NCI-H2081 treated with DMSO at 0.1 percent for 48 hours (cell line): Measurements from ENCODE around the gene ZNF587B.
"Not testable (repeated sequence)": the region's sequence is repeated elsewhere in the genome, so short reads cannot be mapped to it uniquely, and the experiment has no call there.

ENCODE experiments used
- DNase-seq: peaks from one replicate; lab custom pipeline; 2025; lab: John Stamatoyannopoulos, UW

ZNF587B gene

DNA sequence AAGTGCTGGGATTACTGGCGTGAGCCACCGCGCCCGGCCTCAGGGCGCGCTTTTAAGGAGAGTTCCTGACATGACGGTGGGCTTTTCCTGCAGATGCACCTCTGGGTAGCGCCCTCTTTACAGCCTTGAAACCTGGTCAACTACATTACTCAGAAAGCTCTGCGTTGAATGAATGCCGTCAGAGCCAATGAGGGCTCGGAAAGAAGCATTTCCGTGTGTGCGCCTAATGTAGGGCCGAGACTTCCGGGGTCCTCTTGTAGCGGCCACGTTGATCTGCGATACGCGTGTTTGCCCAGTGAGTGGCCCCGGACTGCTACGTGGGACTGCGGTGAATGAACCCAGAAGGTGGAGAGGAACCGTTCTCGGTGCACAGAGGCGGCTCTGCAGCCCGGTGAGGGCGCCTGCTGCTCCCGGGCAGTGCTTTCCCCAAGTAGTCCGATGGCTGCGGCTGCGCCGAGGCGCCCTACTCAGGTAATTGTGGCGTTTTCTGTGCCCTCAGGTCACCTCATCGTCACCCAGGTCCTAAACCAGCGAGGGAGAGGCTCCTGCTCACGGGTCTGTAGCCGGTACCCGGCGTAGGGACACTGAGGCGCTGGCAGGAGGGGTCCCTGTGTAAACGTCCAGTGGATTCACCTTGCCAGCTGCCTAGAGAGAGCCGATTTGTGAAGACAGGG, 10.5 kb upstream of the ZNF587B start:
- DNase-seq = peak; percentile 67

GRCh38 chr19:57820599-57820998, 9.5 kb upstream of the ZNF587B start:
- no peak for DNase-seq

DNA sequence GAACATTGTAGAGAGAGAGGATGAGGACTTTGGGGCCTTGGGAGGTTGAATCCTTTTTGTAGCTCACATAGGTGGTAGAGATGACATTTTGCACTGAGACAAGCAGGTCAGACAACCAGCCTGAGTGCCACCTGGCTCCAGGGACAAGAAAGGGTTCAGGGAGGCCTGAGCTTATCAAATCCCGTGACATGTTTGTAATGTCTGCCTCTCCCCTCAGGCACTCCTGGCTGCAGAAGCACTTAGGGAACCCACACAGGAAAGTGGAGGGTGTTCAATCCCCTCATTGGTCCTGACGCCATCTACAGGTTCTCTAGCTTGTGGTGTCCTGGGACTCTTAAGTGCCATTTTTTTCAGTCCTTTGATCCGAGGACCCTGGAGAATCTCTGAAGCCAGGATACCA, 9.0 kb upstream of the ZNF587B start:
- DNase-seq = not testable (repeated sequence)

DNA sequence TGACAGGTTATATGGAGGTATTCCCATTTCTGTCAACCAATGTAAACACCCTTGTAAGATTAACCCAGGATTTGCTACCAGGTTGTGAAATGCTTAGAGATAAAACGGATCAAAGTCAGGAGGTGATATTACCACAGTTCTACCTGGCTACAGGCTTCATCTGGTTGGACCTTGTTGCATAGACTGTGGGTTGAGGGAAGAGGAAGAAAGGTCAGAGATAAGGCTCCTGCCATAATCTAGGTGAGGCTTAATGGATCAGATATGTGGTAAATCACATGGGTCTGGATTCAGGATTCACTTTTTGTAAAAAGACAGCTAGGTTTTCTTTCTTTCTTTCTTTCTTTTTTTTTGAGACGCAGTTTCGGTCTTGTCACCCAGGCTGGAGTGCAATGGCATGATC, 8.6 kb upstream of the ZNF587B start:
- DNase-seq = not testable (repeated sequence)

- DNase-seq = not testable (repeated sequence)
Observed at GRCh38 chr19:57823155-57823554, 6.9 kb upstream of the ZNF587B start.

DNA sequence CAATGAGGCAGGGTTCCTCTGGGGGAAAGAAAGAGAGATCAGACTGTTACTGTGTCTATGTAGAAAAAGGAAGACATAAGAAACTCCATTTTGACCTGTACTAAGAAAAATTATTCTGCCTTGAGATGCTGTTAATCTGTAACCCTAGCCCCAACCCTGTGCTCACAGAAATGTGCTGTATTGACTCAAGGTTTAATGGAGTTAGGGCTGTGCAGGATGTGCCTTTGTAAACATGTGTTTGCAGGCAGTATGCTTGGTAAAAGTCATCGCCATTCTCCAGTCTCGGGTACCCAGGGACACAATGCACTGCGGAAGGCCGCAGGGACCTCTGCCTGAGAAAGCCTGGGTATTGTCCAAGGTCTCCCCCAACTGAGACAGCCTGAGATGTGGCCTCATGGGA, 6.5 kb upstream of the ZNF587B start:
- DNase-seq = not testable (repeated sequence)

GRCh38 chr19:57825511-57825910, 4.6 kb upstream of the ZNF587B start:
- DNase-seq = no peak

DNA sequence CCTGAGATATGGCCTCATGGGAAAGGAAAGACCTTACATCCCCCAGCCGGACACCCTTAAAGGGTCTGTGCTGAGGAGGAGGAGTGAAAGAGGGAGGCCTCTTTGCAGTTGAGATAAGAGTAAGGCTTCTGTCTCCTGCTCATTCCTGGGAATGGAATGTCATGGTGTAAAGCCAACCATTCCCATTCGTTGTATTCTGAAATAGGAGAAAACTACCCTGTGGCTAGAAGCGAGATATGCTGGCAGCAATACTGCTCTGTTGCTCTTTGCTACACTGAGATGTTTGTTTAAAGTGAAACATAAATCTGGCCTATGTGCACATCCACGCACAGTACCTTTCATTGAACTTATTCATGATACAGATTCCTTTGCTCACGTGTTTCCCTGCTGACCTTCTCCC, 783 bp upstream of the ZNF587B start:
- no peak for DNase-seq

GRCh38 chr19:57836991-57837390, 6.9 kb downstream of the ZNF587B start:
- not testable (repeated sequence) for DNase-seq

DNA sequence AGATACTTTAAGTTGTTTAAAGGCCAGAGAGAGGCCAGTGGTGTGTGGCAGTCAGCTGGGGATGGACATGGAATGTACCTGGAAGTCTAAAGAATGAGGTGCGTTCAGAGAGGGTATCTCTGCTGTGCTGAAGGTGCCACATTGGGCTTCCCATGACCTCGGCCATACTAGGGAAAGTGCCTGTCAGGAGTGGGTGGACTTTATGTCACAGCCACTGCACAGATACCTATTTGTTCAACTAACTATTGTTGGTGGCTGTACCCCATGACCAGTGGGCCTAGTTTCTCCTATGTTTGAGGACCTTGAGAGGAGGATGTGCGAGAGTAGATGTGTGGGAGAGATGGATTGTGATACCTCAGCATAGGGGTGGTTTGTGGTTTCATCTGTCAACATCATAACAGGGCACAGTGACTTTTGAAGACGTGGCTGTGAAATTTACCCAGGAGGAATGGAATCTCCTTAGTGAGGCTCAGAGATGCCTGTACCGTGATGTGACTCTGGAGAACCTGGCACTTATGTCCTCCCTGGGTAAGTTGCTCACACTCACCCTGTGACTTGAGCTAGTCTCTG, 8.6 kb downstream of the ZNF587B start:
- DNase-seq = not testable (repeated sequence)

- DNase-seq = no peak
Observed at GRCh38 chr19:57841122-57841763, 11.1 kb downstream of the ZNF587B start.

DNA sequence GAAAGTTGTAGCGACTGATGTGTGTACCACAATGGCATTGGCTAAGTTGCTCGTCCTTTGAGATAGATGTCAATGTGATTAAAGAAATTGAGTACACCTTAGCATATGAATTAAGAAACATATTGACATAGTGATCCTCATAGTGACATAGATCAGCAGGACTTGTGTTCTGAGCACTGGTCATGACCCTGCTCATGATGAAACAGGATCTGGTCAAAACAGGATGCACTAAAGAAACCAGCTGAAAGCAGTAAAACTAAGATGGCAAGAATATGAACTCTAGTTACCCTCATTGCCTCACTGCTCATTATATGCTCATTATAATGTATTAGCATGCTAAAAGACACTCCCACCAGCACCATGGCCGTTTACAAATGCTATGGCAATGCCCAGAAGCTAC, 17.1 kb downstream of the ZNF587B start:
- not testable (repeated sequence) for DNase-seq

- DNase-seq = not testable (repeated sequence)
Observed at GRCh38 chr19:57849162-57849665, 19.1 kb downstream of the ZNF587B start.

GRCh38 chr19:57849666-57850473, 19.8 kb downstream of the ZNF587B start, which contains the start of gene ZNF587:
Gene ZNF587 (plus strand): TSS chr19:57849859. CDS start chr19:57850039, 180 bp downstream.
- peak; percentile 24 for DNase-seq

- no peak for DNase-seq
Observed at GRCh38 chr19:57850553-57851017, 20.5 kb downstream of the ZNF587B start.

DNA sequence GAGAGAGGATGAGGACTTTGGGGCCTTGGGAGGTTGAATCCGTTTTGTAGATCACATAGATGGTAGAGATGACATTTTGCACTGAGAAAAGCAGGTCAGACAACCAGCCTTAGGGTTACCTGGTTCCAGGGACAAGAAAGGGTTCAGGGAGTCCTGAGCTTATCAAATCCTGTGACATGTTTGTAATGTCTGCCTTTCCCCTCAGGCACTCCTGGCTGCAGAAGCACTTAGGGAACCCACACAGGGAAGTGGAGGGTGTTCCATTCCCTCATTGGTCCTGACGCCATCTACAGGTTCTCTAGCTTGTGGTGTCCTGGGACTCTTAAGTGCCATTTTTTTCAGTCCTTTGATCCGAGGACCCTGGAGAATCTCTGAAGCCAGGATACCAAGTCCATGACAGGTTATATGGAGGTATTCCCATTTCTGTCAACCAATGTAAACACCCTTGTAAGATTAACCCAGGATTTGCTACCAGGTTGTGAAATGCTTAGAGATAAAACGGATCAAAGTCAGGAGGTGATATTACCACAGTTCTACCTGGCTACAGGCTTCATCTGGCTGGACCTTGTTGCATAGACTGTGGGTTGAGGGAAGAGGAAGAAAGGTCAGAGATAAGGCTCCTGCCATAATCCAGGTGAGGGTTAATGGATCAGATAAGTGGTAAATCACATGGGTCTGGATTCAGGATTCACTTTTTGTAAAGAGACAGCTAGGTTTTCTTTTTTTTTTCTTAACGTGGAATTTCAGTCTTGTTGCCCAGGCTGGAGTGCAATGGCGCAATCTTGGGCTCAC, 21.9 kb downstream of the ZNF587B start:
- DNase-seq = not testable (repeated sequence)

GRCh38 chr19:57854117-57854516, 24.0 kb downstream of the ZNF587B start:
- not testable (repeated sequence) for DNase-seq

DNA sequence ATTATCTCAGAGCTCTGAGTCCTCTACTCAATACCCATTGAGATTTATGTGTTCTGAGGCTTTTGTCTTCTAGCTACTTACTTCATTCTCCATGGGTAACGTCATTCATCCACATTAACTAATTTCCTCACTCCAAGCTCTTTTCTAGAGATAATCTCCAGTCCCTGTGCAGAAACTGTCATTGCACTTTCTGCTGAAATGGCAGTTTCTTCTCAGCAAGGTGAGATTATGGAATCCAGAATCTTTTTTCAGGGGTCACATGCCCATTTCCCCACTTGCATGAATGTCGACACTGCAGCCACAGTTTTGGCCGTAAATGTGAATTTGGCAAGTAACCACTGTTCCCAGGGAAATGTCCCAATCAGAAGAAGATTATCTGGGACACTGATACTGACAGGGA, 32.3 kb downstream of the ZNF587B start:
- not testable (repeated sequence) for DNase-seq

DNA sequence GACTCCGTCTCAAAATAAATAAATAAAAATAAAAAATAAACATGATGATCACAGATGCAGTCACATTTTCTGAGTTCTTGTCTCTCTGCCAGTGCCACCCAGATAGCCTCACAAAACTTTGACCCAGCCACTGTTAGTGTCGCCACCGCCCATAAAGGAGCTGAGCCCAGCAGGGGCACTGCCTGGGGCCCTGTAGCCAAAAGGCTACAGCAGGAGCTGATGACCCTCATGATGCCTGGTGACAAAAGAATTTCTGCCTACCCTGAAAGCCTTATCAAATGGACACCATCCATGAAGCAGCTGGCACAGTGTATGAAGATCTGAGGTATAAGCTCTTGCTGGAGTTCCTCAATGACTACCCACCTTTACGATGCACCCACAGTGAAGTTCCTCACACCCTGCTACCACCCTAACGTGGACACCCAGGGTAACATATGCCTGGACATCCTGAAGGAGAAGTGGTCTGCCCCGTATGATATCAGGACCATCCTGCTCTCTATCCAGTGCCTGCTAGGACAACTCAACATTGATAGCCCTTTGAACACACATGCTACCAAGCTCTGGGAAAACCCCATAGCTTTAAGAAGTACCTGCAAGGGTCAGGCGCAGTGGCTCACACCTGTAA, 37.9 kb downstream of the ZNF587B start:
- no peak for DNase-seq

GRCh38 chr19:57869655-57870054, 39.6 kb downstream of the ZNF587B start:
- not testable (repeated sequence) for DNase-seq

GRCh38 chr19:57870225-57870624, 40.1 kb downstream of the ZNF587B start:
- DNase-seq = no peak
